VCaP (cell line): Measurements from ENCODE around the gene BRD9.
"Not testable (repeated sequence)": the region's sequence is repeated elsewhere in the genome, so short reads cannot be mapped to it uniquely, and the experiment has no call there.

Experiments
- H3K27ac ChIP-seq: fragments of 450-650 bp; 2 replicates; pipeline ENCODE4 v1.5.1; 2017
- TF ChIP-seq, protein P1 (sequence below): fragments of 450-650 bp; conservative IDR thresholded peaks from 2 replicates; pipeline ENCODE4 v1.5.1; 2017; ENCODE audit warnings: mild to moderate bottlenecking, moderate library complexity

BRD9 gene

GRCh38 chr5:856531-857425, 35.8 kb downstream of the BRD9 start:
- no peak overlapping the region for H3K27ac ChIP-seq
- TF ChIP-seq, protein P1, sequence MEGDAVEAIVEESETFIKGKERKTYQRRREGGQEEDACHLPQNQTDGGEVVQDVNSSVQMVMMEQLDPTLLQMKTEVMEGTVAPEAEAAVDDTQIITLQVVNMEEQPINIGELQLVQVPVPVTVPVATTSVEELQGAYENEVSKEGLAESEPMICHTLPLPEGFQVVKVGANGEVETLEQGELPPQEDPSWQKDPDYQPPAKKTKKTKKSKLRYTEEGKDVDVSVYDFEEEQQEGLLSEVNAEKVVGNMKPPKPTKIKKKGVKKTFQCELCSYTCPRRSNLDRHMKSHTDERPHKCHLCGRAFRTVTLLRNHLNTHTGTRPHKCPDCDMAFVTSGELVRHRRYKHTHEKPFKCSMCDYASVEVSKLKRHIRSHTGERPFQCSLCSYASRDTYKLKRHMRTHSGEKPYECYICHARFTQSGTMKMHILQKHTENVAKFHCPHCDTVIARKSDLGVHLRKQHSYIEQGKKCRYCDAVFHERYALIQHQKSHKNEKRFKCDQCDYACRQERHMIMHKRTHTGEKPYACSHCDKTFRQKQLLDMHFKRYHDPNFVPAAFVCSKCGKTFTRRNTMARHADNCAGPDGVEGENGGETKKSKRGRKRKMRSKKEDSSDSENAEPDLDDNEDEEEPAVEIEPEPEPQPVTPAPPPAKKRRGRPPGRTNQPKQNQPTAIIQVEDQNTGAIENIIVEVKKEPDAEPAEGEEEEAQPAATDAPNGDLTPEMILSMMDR, result no peak

GRCh38 chr5:855771-856530, 36.6 kb downstream of the BRD9 start:
- no peak overlapping the region for H3K27ac ChIP-seq
- TF ChIP-seq, protein P1, result no peak

DNA sequence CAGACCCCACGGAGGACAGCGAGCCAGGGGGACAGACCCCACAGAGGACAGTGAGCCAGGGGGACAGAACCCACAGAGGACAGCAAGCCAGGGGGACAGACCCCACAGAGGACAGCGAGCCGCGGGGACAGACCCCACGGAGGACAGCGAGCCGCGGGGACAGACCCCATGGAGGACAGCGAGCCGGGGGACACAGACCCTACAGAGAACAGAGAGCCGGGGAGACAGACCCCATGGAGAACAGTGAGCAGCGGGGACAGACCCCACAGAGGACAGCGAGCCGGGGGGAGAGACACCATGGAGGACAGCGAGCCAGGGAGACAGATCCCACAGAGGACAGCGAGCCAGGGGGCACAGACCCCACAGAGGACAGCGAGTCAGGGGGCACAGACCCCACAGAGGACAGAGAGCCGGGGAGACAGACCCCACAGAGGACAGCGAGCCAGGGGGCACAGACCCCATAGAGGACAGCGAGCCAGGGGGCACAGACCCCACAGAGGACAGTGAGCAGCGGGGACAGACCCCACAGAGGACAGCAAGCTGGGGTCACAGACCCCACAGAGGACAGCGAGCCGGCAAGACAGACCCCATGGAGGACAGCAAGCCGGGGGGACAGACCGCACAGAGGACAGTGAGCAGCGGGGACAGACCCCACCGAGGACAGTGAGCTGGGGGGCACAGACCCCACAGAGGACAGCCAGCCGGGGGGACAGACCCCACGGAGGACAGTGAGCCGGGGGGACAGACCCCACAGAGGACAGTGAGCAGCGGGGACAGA, 37.4 kb downstream of the BRD9 start:
- TF ChIP-seq, protein P1, result no peak
- no peak overlapping the region for H3K27ac ChIP-seq

GRCh38 chr5:854217-854616, 38.4 kb downstream of the BRD9 start:
- TF ChIP-seq, protein P1, result no peak
- H3K27ac ChIP-seq, result no peak overlapping the region

GRCh38 chr5:853416-854090, 39.0 kb downstream of the BRD9 start:
- not testable (repeated sequence) for H3K27ac ChIP-seq

GRCh38 chr5:852431-853401, 39.9 kb downstream of the BRD9 start:
- TF ChIP-seq, protein P1, result no peak
- H3K27ac ChIP-seq, result no peak overlapping the region
